GM12875 (cell line): ENCODE data around the gene ZG16.
A peak's percentile ranks its signal among the peaks of the same experiment; 100 is the strongest.

Experiments
- H3K4me3 ChIP-seq: one replicate; pipeline ENCODE4 v1.5.1; 2011; ENCODE audit warnings: low read depth, low read length, control low read depth
- CTCF ChIP-seq: IDR thresholded peaks from 2 replicates; pipeline ENCODE4 v1.5.1; 2011; ENCODE audit warnings: low read depth, mild to moderate bottlenecking, control low read depth, inconsistent platforms, low read length, moderate library complexity, borderline replicate concordance; ENCODE audit not compliant: insufficient read depth

ZG16 gene

GRCh38 chr16:29813644-29814562 is 35.8 kb downstream of the ZG16 start:
- no peak for TF ChIP-seq CTCF
- H3K4me3 ChIP-seq, result no peak overlapping the region

- no peak for TF ChIP-seq CTCF
- no peak overlapping the region for H3K4me3 ChIP-seq
Observed at GRCh38 chr16:29814592-29814991, 36.5 kb downstream of the ZG16 start.

GRCh38 chr16:29815032-29815721 is 37.1 kb downstream of the ZG16 start:
- TF ChIP-seq CTCF, result no peak
- H3K4me3 ChIP-seq, result peak overlapping the region; percentile 74

GRCh38 chr16:29815793-29816693 is 38.0 kb downstream of the ZG16 start, which contains the start of gene PAGR1:
TSS of gene PAGR1 (plus strand) at chr16:29816152. CDS start at chr16:29816526, 374 bp downstream.
- peak within 1 kb of the TSS; percentile 74 for H3K4me3 ChIP-seq
- peak; percentile 93 for TF ChIP-seq CTCF

- peak overlapping the region; percentile 74 for H3K4me3 ChIP-seq
- TF ChIP-seq CTCF, result peak; percentile 47; the same call in 1 of the 2 replicates
Observed at GRCh38 chr16:29816694-29817441, 38.8 kb downstream of the ZG16 start.

- TF ChIP-seq CTCF, result no peak
- no peak overlapping the region for H3K4me3 ChIP-seq
Observed at GRCh38 chr16:29818082-29818481, 40.0 kb downstream of the ZG16 start.
